ENCODE measurements around the gene ESR1. TPM values are rescaled to one million over a fixed set of nuclear protein-coding genes. Genes with fewer than 3 reads are reported as not detected.

The ESR1 gene
- total RNA-seq, 1 experiment from 2014 or later, result 0.98 TPM

- CTCF ChIA-PET, result no interaction called here
- Mint-ChIP-seq H3K9me3 (no peaks in the 10 kb centered on the region), H3K4me1 (peaks cover 12% of the 10 kb centered on the region), H3K36me3 (no peaks in the 10 kb centered on the region), H3K27ac (no peak overlapping the region), H3K27me3 (ENCODE audit: low read depth) (no peaks in the 10 kb centered on the region), H3K4me3 (no peak overlapping the region)
- no peak for TF ChIP-seq HMGA2 (CRISPR knock-in tag; IDR thresholded peaks at IDR 0.05)
- TF ChIP-seq ZNF671 (CRISPR knock-in tag; IDR thresholded peaks at IDR 0.05), result no peak
- TF ChIP-seq TEAD1 (CRISPR knock-in tag; IDR thresholded peaks at IDR 0.05), result no peak
- TF ChIP-seq E2F4 (CRISPR knock-in tag; IDR thresholded peaks at IDR 0.05; ENCODE audit: borderline replicate concordance, low read depth), result no peak
- no peak for ATAC-seq
- POLR2A ChIA-PET, result no interaction called here
- no peak for DNase-seq (ENCODE audit: low spot score)
Measured at GRCh38 chr6:152166497-152166896, 359.0 kb downstream of the ESR1 start.

GRCh38 chr6:152166897-152167296 is 359.4 kb downstream of the ESR1 start:
- peaks cover 9% of the 10 kb centered on the region for H3K4me1 Mint-ChIP-seq

More at GRCh38 chr6:152166897-152167296, 359.4 kb downstream of the ESR1 start:
- ATAC-seq (no peak), DNase-seq (ENCODE audit: low spot score) (no peak)
- TF ChIP-seq HMGXB4 (CRISPR knock-in tag; IDR thresholded peaks at IDR 0.05) (no peak), FOXK1 (CRISPR knock-in tag; IDR thresholded peaks at IDR 0.05) (no peak), CTCF (IDR thresholded peaks at IDR 0.05) (no peak), ZNF232 (CRISPR knock-in tag; IDR thresholded peaks at IDR 0.05) (no peak), ZMAT4 (CRISPR knock-in tag; IDR thresholded peaks at IDR 0.05) (no peak), EMX1 (CRISPR knock-in tag; IDR thresholded peaks at IDR 0.05) (no peak), IRF2 (CRISPR knock-in tag; IDR thresholded peaks at IDR 0.05; ENCODE audit: borderline replicate concordance, low read depth) (no peak), CREM (CRISPR knock-in tag; IDR thresholded peaks at IDR 0.05) (no peak), CDX4 (CRISPR knock-in tag; IDR thresholded peaks at IDR 0.05; ENCODE audit: borderline replicate concordance) (no peak), HMGA2 (CRISPR knock-in tag; IDR thresholded peaks at IDR 0.05) (no peak), TP53 (CRISPR knock-in tag; IDR thresholded peaks at IDR 0.05) (no peak)
- ChIA-PET POLR2A (interaction anchor here (0.6 to 1.0 kb wide), 2 partner anchors 9 to 414 kb away, joined by 4 to 5 read pairs; no protein-coding TSS in a partner anchor), CTCF (interaction anchor here (1.4 kb wide), 1 partner anchor 42 kb away, joined by 3 read pairs; no protein-coding TSS in a partner anchor)
- H3K36me3 Mint-ChIP-seq, result no peaks in the 10 kb centered on the region
- H3K27ac Mint-ChIP-seq, result no peak overlapping the region
- H3K27me3 Mint-ChIP-seq (ENCODE audit: low read depth), result no peaks in the 10 kb centered on the region
- H3K4me3 Mint-ChIP-seq, result no peak overlapping the region
- H3K9me3 Mint-ChIP-seq, result no peaks in the 10 kb centered on the region
